GM21528 (cell line): Measurements from ENCODE around the gene RFX5.

Source experiments
- ATAC-seq: cut with Tn5 transposase; IDR thresholded peaks from one replicate; pipeline ENCODE4 v1.9.1; 2021; ENCODE audit warnings: mild to moderate bottlenecking, moderate library complexity; ENCODE audit not compliant: unreplicated experiment, low FRiP score

The RFX5 gene

GRCh38 chr1:151325646-151326429, 21.2 kb downstream of the RFX5 start:
- ATAC-seq = no peak

GRCh38 chr1:151325231-151325630, 21.8 kb downstream of the RFX5 start:
- ATAC-seq = no peak

DNA sequence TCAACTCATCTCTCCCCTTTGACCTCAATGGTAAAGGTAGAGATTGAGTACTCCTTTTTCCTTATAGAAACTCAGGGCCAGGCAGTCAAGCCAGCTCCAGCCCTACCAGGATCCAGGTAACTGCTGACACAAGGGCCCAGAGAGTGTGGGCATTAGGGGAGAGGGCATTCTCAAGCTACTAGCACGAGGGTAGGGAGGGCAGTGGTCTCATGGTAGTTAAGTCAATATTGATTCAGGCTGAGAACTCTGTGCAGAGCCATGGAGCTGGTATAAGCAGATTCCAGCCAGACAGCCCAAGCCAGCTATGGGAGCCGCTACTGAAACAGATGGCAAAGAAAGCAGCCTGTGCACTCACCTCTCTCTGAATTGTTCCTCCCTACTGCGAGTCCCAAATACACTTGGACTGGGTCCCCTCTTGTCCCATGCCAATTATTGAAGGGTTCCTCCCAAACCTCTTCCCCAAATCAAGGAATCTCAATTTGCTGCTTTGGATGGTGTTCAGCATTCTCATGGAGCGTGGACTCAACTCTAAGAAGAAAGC, 22.6 kb downstream of the RFX5 start:
- no peak for ATAC-seq

GRCh38 chr1:151318975-151319374, 28.1 kb downstream of the RFX5 start:
- ATAC-seq = no peak

DNA sequence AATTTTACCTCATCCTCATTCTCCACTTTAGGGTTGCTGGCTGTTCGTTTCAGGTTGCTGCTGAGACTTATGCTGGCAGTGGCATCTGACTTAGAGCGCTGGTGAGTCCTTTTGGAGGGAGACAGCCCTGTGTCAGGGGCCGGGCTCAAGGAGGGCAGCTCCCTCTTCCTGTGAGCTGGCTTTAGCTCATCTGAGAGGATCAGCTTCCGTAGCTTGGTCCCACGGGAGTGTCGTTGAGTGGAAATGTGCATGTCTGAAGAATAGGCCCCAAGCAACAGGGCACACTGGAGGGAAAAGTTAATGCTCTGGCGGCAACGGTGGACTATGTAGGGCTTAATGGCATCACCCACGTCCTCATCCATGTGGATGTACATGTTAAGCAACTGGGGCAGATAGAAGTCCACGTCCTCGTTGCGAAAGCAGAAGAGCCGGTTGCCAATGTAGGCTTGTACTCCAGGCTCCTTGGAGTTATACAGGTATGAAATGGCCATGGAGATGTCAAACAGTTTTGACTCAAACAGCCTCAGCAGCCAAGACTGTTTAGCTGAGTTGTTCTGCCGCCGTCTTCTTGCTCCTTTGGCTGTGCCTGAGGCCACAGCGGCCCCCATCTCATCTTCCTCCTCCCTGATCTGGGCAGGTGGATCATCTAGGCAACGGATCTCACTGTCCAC, 31.4 kb downstream of the RFX5 start:
- ATAC-seq = no peak

- no peak for ATAC-seq
Measured at GRCh38 chr1:151314137-151314875, 32.7 kb downstream of the RFX5 start.

DNA sequence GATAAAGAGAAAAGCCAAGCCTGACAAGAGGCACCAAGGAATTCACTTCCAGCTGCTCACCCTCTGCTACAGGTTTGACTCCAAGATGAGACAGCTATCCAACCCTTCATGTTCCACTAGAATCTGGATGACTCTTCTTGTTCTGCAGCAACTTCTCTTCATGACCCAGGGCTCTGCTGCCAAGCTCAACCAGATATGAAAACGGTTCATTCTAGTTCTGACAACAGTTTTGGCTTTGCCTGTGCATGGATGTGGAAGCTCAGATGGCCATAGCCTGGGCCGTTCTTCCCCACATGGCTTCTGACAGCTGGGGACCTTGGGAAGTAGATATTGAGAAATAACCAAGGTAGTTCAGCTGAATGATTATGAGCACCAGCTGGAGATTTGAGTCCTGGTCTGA, 33.6 kb downstream of the RFX5 start:
- no peak for ATAC-seq

GRCh38 chr1:151312826-151313225, 34.2 kb downstream of the RFX5 start:
- no peak for ATAC-seq

DNA sequence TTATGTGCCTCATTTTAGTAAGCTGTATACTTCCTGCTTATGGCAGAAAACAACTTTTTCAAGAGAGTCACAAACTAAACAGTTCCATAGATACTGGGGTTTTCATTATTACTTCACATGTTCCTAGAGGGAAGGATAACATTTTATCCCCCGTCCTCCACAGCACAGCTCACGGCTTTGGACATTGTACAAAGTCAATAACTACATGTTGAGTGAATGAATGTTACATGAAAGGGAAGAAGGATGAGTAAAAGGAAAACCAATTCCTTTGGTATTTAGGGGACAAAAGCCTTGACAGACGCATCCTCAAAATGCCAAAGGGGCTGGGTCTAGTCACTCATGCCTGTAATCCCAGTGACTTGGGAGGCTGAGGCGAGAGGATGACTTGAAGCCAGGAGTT, 34.6 kb downstream of the RFX5 start:
- ATAC-seq = no peak

DNA sequence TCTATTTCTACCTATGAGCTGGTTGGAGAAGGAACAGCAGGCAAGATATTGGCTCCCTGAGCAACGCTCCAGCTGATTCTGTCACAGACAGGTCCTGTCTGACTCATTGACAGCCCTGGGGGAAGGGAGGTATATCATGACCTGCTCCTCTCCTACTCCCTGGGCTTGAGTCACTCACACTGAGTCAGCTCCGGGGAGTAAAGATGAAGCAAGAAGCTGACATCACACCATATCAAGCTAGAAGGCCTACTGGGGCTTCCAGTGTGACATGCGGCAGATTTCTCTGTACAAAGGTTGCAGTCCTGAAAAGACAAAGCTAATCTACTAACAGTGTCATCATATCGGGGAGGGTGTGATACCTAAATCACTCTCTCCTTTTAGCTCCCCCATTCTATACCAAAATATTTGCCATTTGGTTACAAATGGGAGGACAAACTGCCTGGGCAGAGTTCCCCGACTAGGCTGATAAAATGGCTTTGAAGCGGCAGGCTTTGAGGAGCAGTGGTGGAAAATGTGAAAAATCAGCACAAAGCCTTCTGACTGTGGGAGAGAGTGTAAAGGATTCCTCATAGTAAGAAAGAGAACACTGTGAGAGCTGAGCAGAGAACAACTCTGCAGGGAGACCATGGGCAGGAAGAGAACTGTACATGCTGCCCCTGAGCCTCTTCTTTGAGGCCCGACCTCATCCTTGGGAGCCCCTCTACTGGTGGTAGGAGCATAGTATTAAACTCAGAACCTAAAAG, 35.3 kb downstream of the RFX5 start:
- ATAC-seq = no peak

- ATAC-seq = no peak
Measured at GRCh38 chr1:151311011-151311410, 36.0 kb downstream of the RFX5 start.

- ATAC-seq = no peak
Measured at GRCh38 chr1:151309811-151310323, 37.2 kb downstream of the RFX5 start.

GRCh38 chr1:151294742-151295462, 52.1 kb downstream of the RFX5 start:
- ATAC-seq = no peak

DNA sequence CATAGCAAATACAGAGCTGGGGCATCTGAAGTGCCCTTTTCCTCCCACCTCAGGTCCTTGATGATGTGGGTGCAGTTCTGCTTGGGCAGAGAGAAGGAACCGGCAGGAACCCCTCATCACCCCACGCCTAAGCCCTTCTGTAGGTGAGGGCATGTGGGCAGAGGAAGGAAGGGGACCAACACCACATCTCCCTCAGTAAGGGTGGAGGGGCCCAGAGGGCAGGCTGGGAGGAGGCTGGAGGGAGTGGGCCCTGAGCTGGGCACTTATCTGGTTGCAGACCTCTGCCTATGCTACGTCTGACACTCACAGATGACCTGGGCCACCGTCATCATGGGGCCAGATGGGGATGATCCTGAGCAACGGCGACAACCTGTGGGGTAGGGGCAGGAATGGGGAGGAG, 54.0 kb downstream of the RFX5 start:
- ATAC-seq = no peak

- ATAC-seq = no peak
Measured at GRCh38 chr1:151292207-151293030, 54.6 kb downstream of the RFX5 start.

DNA sequence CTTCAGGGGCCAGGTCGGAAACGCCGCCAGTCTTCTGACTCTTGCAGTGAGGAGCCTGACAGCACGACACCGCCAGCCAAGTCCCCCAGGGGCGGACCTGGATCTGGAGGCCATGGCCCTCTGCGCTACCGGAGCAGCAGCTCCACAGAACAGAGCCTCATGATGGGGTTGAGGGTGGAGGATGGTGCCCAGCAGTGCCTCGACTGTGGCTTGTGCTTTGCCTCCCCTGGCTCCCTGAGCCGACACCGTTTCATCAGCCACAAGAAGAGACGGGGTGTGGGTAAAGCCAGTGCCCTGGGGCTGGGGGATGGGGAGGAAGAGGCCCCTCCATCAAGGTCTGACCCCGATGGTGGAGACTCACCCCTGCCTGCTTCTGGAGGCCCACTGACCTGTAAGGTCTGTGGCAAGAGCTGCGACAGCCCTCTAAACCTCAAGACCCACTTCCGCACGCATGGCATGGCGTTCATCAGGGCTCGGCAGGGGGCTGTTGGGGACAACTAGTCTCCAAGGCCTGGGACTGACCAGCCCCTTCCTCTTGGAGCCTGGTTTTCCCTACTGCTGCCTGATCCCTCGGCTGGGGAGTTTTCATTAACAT, 56.2 kb downstream of the RFX5 start:
- no peak for ATAC-seq
